HCT116 (cell line): Measurements from ENCODE around the gene CD207. TPM values are rescaled to one million over a fixed set of nuclear protein-coding genes. Genes with fewer than 3 reads are reported as not detected.

Experiments
- ATAC-seq: fragments of 200-7000 bp; cut with Tn5 transposase; 2 replicates; pipeline ENCODE4 v1.9.1; 2020; ENCODE audit warnings: mild to moderate bottlenecking, moderate library complexity
- BruUV-seq: library from RNA; stranded (reverse); fragments of 400-500 nt; replicated peaks from 2 replicates; lab custom pipeline; 2021; lab: Mats Ljungman, UMichigan
- CTCF ChIA-PET: fragments of 300-600 bp; sonication (Branson Sonifier 250); formaldehyde crosslinking; loops from one replicate; lab custom pipeline; 2021; ENCODE audit warnings: antibody characterized with exemption; lab: Charles Lee
- POLR2A ChIA-PET: fragments of 300-600, 350-600 bp; sonication (Branson Sonifier 250); formaldehyde crosslinking; loops from one replicate; lab custom pipeline; 2021; ENCODE audit warnings: antibody characterized with exemption; lab: Charles Lee
- RAD21 ChIA-PET, 2 experiments: fragments of 300-600 bp; sonication (Branson Sonifier 250); formaldehyde crosslinking; loops; one replicate each; lab custom pipeline; 2023; ENCODE audit warnings: low total read pairs in 2 of 2; ENCODE audit not compliant: uncharacterized antibody in 2 of 2, unreplicated experiment in 2 of 2, low non-redundant PET in 1 of 2; lab: Charles Lee
- DNase-seq: peaks from one replicate; pipeline ENCODE4 v3.0.0-alpha.2; 2010; ENCODE audit warnings: low read depth, low spot score
- H2AFZ ChIP-seq: fragments of 200-600 bp; shearing (Covaris generic), sonication (generic); 2 replicates; pipeline ENCODE4 v1.6.1; 2017; ENCODE audit warnings: low read depth, mixed run types, mixed read lengths, antibody characterized with exemption, low read length; ENCODE audit not compliant: poor library complexity, severe bottlenecking
- H3K27ac ChIP-seq: 2 replicates; pipeline ENCODE4 v1.5.1; 2012; ENCODE audit warnings: low read depth, low read length
- H3K27me3 ChIP-seq: fragments of 200-600 bp; sonication (generic); 2 replicates; pipeline ENCODE4 v1.6.1; 2016; ENCODE audit warnings: mixed run types, low read length, mixed read lengths; ENCODE audit not compliant: insufficient read depth
- H3K36me3 ChIP-seq, 2 experiments: fragments of 200-500 bp in 1 of 2; fragments of 200-600 bp in 1 of 2; sonication (Bioruptor generic) in 1 of 2; sonication (generic) in 1 of 2; 2 replicates each; pipeline versions ENCODE4 v1.5.1 to v1.6.1; 2014 to 2016; ENCODE audit warnings: low read length in 2 of 2, inconsistent platforms in 1 of 2, mixed read lengths in 1 of 2, mixed run types in 1 of 2; ENCODE audit not compliant: insufficient read depth in 2 of 2, control insufficient read depth in 1 of 2
- H3K4me1 ChIP-seq, 2 experiments: fragments of 200-600 bp in 1 of 2; sonication (generic) in 1 of 2; 2 replicates each; pipeline versions ENCODE4 v1.5.1 to v1.6.1; 2012 to 2017; ENCODE audit warnings: low read length in 2 of 2, inconsistent platforms in 1 of 2, mild to moderate bottlenecking in 1 of 2, mixed read lengths in 1 of 2, mixed run types in 1 of 2, moderate library complexity in 1 of 2; ENCODE audit not compliant: insufficient read depth in 2 of 2, control insufficient read depth in 1 of 2
- H3K4me2 ChIP-seq: fragments of 200-600 bp; sonication (generic); 2 replicates; pipeline ENCODE4 v1.6.1; 2017; ENCODE audit warnings: mixed run types, low read length, mixed read lengths
- H3K4me3 ChIP-seq, 2 experiments: fragments of 200-600 bp in 1 of 2; sonication (generic) in 1 of 2; replicated peaks in 1 of 2; 2 replicates each; pipeline ENCODE4 v1.5.1; 2011 to 2016; ENCODE audit warnings: low read length in 2 of 2, control low read depth in 1 of 2, low read depth in 1 of 2, mild to moderate bottlenecking in 1 of 2, mixed read lengths in 1 of 2, mixed run types in 1 of 2
- H3K79me2 ChIP-seq: fragments of 200-600 bp; sonication (generic); 2 replicates; pipeline ENCODE4 v1.6.1; 2017; ENCODE audit warnings: mild to moderate bottlenecking, mixed run types, low read length, moderate library complexity, mixed read lengths; ENCODE audit not compliant: insufficient read depth
- H3K9ac ChIP-seq: fragments of 200-600 bp; sonication (generic); 2 replicates; pipeline ENCODE4 v1.6.1; 2016; ENCODE audit warnings: low read length, mixed read lengths
- H3K9me2 ChIP-seq: fragments of 200-600 bp; sonication (generic), shearing (Covaris generic); 2 replicates; pipeline ENCODE4 v1.6.1; 2017; ENCODE audit warnings: mixed run types, mild to moderate bottlenecking, moderate library complexity; ENCODE audit not compliant: insufficient read depth
- H3K9me3 ChIP-seq, 2 experiments: fragments of 200-500 bp in 1 of 2; fragments of 200-600 bp in 1 of 2; sonication (Bioruptor generic) in 1 of 2; sonication (generic) in 1 of 2; 2 replicates each; pipeline ENCODE4 v1.6.1; 2014 to 2017; ENCODE audit warnings: low read length in 2 of 2, mixed read lengths in 2 of 2, inconsistent platforms in 1 of 2, low read depth in 1 of 2, mild to moderate bottlenecking in 1 of 2, mixed run types in 1 of 2, moderate library complexity in 1 of 2; ENCODE audit not compliant: control insufficient read depth in 1 of 2, insufficient read depth in 1 of 2
- H4K20me1 ChIP-seq: fragments of 200-600 bp; sonication (generic), shearing (Covaris generic); 2 replicates; pipeline ENCODE4 v1.6.1; 2017; ENCODE audit warnings: mixed run types, mild to moderate bottlenecking, moderate library complexity; ENCODE audit not compliant: insufficient read depth
- CTCF ChIP-seq, 3 experiments: fragments of 200-600 bp in 1 of 3; sonication (generic) in 1 of 3; IDR thresholded peaks in 2 of 3; conservative IDR thresholded peaks in 1 of 3; 2 replicates each; pipeline ENCODE4 v1.5.1; 2012 to 2017; ENCODE audit warnings: low read depth in 2 of 3, low read length in 2 of 3, antibody characterized with exemption in 1 of 3, borderline replicate concordance in 1 of 3, control low read depth in 1 of 3, mild to moderate bottlenecking in 1 of 3, mixed read lengths in 1 of 3, mixed run types in 1 of 3, moderate library complexity in 1 of 3; ENCODE audit not compliant: insufficient read depth in 1 of 3
- EZH2 ChIP-seq: fragments of 200-600 bp; sonication (generic); IDR thresholded peaks from 2 replicates; pipeline ENCODE4 v1.6.1; 2017; ENCODE audit warnings: antibody characterized with exemption, mixed run types
- EZH2phosphoT487 ChIP-seq: fragments of 200-600 bp; IDR thresholded peaks from 2 replicates; pipeline ENCODE4 v1.6.1; 2018; ENCODE audit warnings: antibody characterized with exemption, borderline replicate concordance
- JUND ChIP-seq: IDR thresholded peaks from 2 replicates; pipeline ENCODE4 v1.6.1; 2012
- POLR2AphosphoS5 ChIP-seq: IDR thresholded peaks from 2 replicates; pipeline ENCODE4 v1.6.1; 2011; ENCODE audit warnings: mild to moderate bottlenecking, low read depth, low read length, moderate library complexity
- RAD21 ChIP-seq: IDR thresholded peaks from 2 replicates; pipeline ENCODE4 v1.6.1; 2012; ENCODE audit warnings: low read depth, mild to moderate bottlenecking
- SIN3A ChIP-seq: IDR thresholded peaks from 2 replicates; pipeline ENCODE4 v1.6.1; 2012; ENCODE audit warnings: low read depth
- TCF7L2 ChIP-seq: IDR thresholded peaks from 2 replicates; pipeline ENCODE4 v1.7.0; 2011; ENCODE audit warnings: borderline replicate concordance, inconsistent platforms; ENCODE audit not compliant: insufficient read depth, insufficient read length; ENCODE audit errors: extremely low read depth
- YY1 ChIP-seq: IDR thresholded peaks from 2 replicates; pipeline ENCODE4 v1.6.1; 2011; ENCODE audit warnings: low read length, low read depth, moderate library complexity, mild to moderate bottlenecking; ENCODE audit not compliant: insufficient replicate concordance; ENCODE audit errors: extremely low read depth
- ZBTB33 ChIP-seq: IDR thresholded peaks from 2 replicates; pipeline ENCODE4 v1.6.1; 2011; ENCODE audit warnings: mild to moderate bottlenecking, low read length, moderate library complexity; ENCODE audit not compliant: insufficient replicate concordance; ENCODE audit errors: extremely low read depth
- ZFX ChIP-seq: fragments of 450-650 bp; IDR thresholded peaks from 2 replicates; pipeline ENCODE4 v1.6.1; 2017
- ZNF274 ChIP-seq: fragments of 200-500 bp; sonication (Bioruptor generic); IDR thresholded peaks from 2 replicates; pipeline ENCODE4 v1.6.1; 2014; ENCODE audit warnings: mild to moderate bottlenecking, low read depth, low read length, inconsistent platforms
- intact Hi-C: fragments of 100-400 bp; cut with micrococcal nuclease; formaldehyde crosslinking; loops from 2 replicates; pipeline ENCODE4 v1.10.0; 2022
- total RNA-seq: library from RNA; stranded (reverse); gene quantifications from one replicate; pipeline ENCODE4 v1.2.1, GENCODE V29; 2021; ENCODE audit not compliant: unreplicated experiment

The CD207 gene
- total RNA-seq, 1 experiment from 2014 or later = not detected

GRCh38 chr2:70823249-70823648, 12.4 kb downstream of the CD207 start:
- H3K9ac ChIP-seq = no peak overlapping the region
- H2AFZ ChIP-seq = no peak overlapping the region
- BruUV-seq = no TSS peak
- no peaks in the 10 kb centered on the region for H3K9me3 ChIP-seq
- ChIA-PET POLR2A (no interaction called here), CTCF (no interaction called here), RAD21 (no interaction called here)
- no peaks in the 10 kb centered on the region for H4K20me1 ChIP-seq
- no peaks in the 10 kb centered on the region for H3K36me3 ChIP-seq
- no peak for DNase-seq
- H3K4me1 ChIP-seq = no peaks in the 10 kb centered on the region
- no peaks in the 10 kb centered on the region for H3K27me3 ChIP-seq
- ATAC-seq = no peak
- no peak overlapping the region for H3K27ac ChIP-seq
- no peaks in the 10 kb centered on the region for H3K9me2 ChIP-seq
- H3K4me3 ChIP-seq = no peak overlapping the region
- intact Hi-C loops = no loop called here
- TF ChIP-seq ZNF274 (no peak), ZBTB33 (no peak), TCF7L2 (no peak), RAD21 (no peak), SIN3A (no peak)
- no peak overlapping the region for H3K4me2 ChIP-seq
- H3K79me2 ChIP-seq = no peaks in the 10 kb centered on the region

- Histone ChIP-seq H2AFZ (no peak overlapping the region), H3K4me1 (no peaks in the 10 kb centered on the region), H3K9me3 (no peaks in the 10 kb centered on the region), H3K79me2 (no peaks in the 10 kb centered on the region), H4K20me1 (no peaks in the 10 kb centered on the region), H3K27ac (no peak overlapping the region), H3K9ac (no peak overlapping the region), H3K4me3 (no peak overlapping the region), H3K36me3 (no peaks in the 10 kb centered on the region), H3K27me3 (peaks cover 3% of the 10 kb centered on the region; the same call in 1 of the 2 replicates), H3K9me2 (no peaks in the 10 kb centered on the region), H3K4me2 (no peak overlapping the region)
- DNase-seq = no peak
- no TSS peak for BruUV-seq
- ChIA-PET CTCF (no interaction called here), RAD21 (no interaction called here), POLR2A (no interaction called here)
- intact Hi-C loops = no loop called here
- TF ChIP-seq ZFX (no peak), SIN3A (no peak), CTCF (IDR thresholded peaks at IDR 0.05 in 2 of 3, conservative IDR thresholded peaks at IDR 0.05 in 1 of 3; ENCODE audit: borderline replicate concordance in 1 of 3, insufficient read depth in 1 of 3, low read depth in 2 of 3, low read length in 2 of 3) (no peak), JUND (no peak), EZH2 (no peak), RAD21 (no peak), POLR2AphosphoS5 (no peak), ZBTB33 (no peak), EZH2phosphoT487 (no peak), YY1 (no peak)
- no peak for ATAC-seq
These were observed 12.8 kb downstream of the CD207 start for GRCh38 chr2:70822843-70823242.
